ENCODE measurements around the gene NXNL1.

DNA sequence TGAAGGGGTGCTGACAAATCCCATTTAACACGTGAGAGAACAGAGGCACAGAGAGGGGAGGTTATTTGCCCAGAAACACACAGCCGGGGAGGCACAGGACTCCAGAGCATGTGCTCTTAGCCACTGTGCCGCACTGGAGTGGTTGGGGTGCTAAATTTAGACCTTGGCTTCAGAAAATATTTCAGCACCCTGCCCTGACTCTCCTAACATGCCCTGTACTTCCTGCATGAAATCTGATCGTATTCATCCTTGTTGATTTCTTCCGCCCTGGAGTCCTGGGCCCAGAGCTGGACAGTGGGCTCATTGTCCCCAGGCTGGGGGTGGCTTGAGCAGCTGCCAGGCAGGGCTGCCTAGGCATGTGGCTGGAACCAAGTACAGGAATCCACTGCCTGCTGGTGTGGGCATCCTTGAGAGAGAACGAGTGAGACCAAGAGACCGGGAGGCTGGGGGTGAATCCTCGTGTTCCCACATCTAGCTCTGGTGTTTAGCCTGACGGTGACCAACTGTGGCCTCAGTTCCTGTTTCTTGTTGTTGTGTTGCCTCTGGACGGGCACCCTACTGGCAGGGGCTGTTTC lies 14.9 kb upstream of the NXNL1 start:
- TF ChIP-seq POLR2A (IDR thresholded peaks at IDR 0.05; ENCODE audit: low read depth, low read length) (no peak), TAF1 (IDR thresholded peaks at IDR 0.05; ENCODE audit: borderline replicate concordance, low read depth, low read length) (no peak)

All from GM12892 (cell line).